CD14-positive monocyte (primary cell): ENCODE data around the gene KLK14. TPM values are rescaled to one million over a fixed set of nuclear protein-coding genes. Genes with fewer than 3 reads are reported as not detected.

ENCODE experiments used
- DNase-seq, 3 donors: peaks; one replicate each; pipeline ENCODE4 v3.0.0-alpha.2; 2011 to 2022
- H2AFZ ChIP-seq: 2 replicates; pipeline ENCODE4 v1.6.0; 2012; ENCODE audit warnings: mild to moderate bottlenecking, low read depth, low read length, inconsistent platforms; ENCODE audit not compliant: insufficient read depth, poor library complexity, severe bottlenecking
- H3K27ac ChIP-seq, 2 donors: 1 replicate in 1 of 2; 2 replicates in 1 of 2; pipeline ENCODE4 v1.5.1; 2012 to 2013; ENCODE audit warnings: low read length in 2 of 2, control low read depth in 1 of 2, inconsistent platforms in 1 of 2, low read depth in 1 of 2, mild to moderate bottlenecking in 1 of 2
- H3K27me3 ChIP-seq, 2 donors: one replicate each; pipeline versions ENCODE4 v1.6.0 to v1.6.1; 2011 to 2013; ENCODE audit warnings: low read length in 2 of 2; ENCODE audit not compliant: control insufficient read depth in 2 of 2, insufficient read depth in 2 of 2
- H3K36me3 ChIP-seq, 2 donors: replicated peaks in 1 of 2; 1 replicate in 1 of 2; 2 replicates in 1 of 2; pipeline versions ENCODE4 v1.5.1 to v1.6.1; 2012 to 2013; ENCODE audit warnings: low read length in 2 of 2, control low read depth in 1 of 2, inconsistent platforms in 1 of 2, mild to moderate bottlenecking in 1 of 2; ENCODE audit not compliant: insufficient read depth in 2 of 2, control insufficient read depth in 1 of 2
- H3K4me1 ChIP-seq, 2 donors: 1 replicate in 1 of 2; 2 replicates in 1 of 2; pipeline versions ENCODE4 v1.5.1 to v1.6.1; 2012 to 2013; ENCODE audit warnings: low read length in 2 of 2, control low read depth in 1 of 2, inconsistent platforms in 1 of 2, mild to moderate bottlenecking in 1 of 2, moderate library complexity in 1 of 2; ENCODE audit not compliant: insufficient read depth in 2 of 2, control insufficient read depth in 1 of 2
- H3K4me2 ChIP-seq: replicated peaks from 2 replicates; pipeline ENCODE3; 2012; ENCODE audit warnings: low read length, moderate library complexity, mild to moderate bottlenecking; ENCODE audit not compliant: poor library complexity, severe bottlenecking; ENCODE audit errors: extremely low read depth
- H3K4me3 ChIP-seq, 3 experiments: fragments of 200-600 bp in 1 of 3; sonication (generic) in 1 of 3; replicated peaks in 1 of 3; 1 replicate in 2 of 3; 2 replicates in 1 of 3; pipeline ENCODE4 v1.5.1; 2011 to 2013; ENCODE audit warnings: low read length in 3 of 3, mild to moderate bottlenecking in 3 of 3, control low read depth in 2 of 3, low read depth in 2 of 3, inconsistent platforms in 1 of 3, moderate library complexity in 1 of 3
- H3K79me2 ChIP-seq: 2 replicates; pipeline ENCODE4 v1.6.0; 2012; ENCODE audit warnings: mild to moderate bottlenecking, control low read depth, inconsistent platforms, low read length, moderate library complexity; ENCODE audit not compliant: insufficient read depth
- H3K9ac ChIP-seq: 2 replicates; pipeline ENCODE4 v1.6.0; 2017; ENCODE audit warnings: low read length, mild to moderate bottlenecking; ENCODE audit not compliant: insufficient read depth, poor library complexity, severe bottlenecking
- H3K9me3 ChIP-seq, 2 donors: replicated peaks in 1 of 2; 1 replicate in 1 of 2; 2 replicates in 1 of 2; pipeline versions ENCODE4 v1.5.1 to v1.6.1; 2012 to 2013; ENCODE audit warnings: low read length in 2 of 2, control low read depth in 1 of 2; ENCODE audit not compliant: control insufficient read depth in 1 of 2, insufficient read depth in 1 of 2
- H4K20me1 ChIP-seq: 2 replicates; pipeline ENCODE4 v1.6.0; 2012; ENCODE audit warnings: mild to moderate bottlenecking, low read length, control low read depth, moderate library complexity; ENCODE audit not compliant: insufficient read depth
- H3K27ac Mint-ChIP-seq, 7 donors: one replicate each; pipeline ENCODE4 v1.8.0; 2020; ENCODE audit warnings: mild to moderate bottlenecking in 7 of 7, mixed read lengths in 7 of 7, moderate library complexity in 6 of 7, inconsistent platforms in 2 of 7
- H3K27me3 Mint-ChIP-seq, 3 donors: one replicate each; pipeline ENCODE4 v1.8.0; 2021 to 2022; ENCODE audit warnings: low read depth in 3 of 3, mild to moderate bottlenecking in 3 of 3, mixed read lengths in 3 of 3, moderate library complexity in 3 of 3, inconsistent platforms in 1 of 3
- H3K36me3 Mint-ChIP-seq, 2 donors: one replicate each; pipeline ENCODE4 v1.8.0; 2020; ENCODE audit warnings: mixed read lengths in 2 of 2, inconsistent platforms in 1 of 2, mild to moderate bottlenecking in 1 of 2
- H3K4me1 Mint-ChIP-seq: one replicate; pipeline ENCODE4 v1.8.0; 2020; ENCODE audit warnings: mild to moderate bottlenecking, mixed read lengths
- H3K4me3 Mint-ChIP-seq, 2 donors: one replicate each; pipeline ENCODE4 v1.8.0; 2020; ENCODE audit warnings: mild to moderate bottlenecking in 2 of 2, mixed read lengths in 2 of 2, moderate library complexity in 1 of 2
- H3K9me3 Mint-ChIP-seq, 7 donors: one replicate each; pipeline ENCODE4 v1.8.0; 2020 to 2022; ENCODE audit warnings: mixed read lengths in 7 of 7, mild to moderate bottlenecking in 6 of 7, moderate library complexity in 6 of 7, inconsistent platforms in 2 of 7
- WGBS: methylation state at CpG from one replicate; pipeline ENCODE4 v1.1.5; 2013; ENCODE audit warnings: missing lambda C conversion rate; ENCODE audit not compliant: insufficient coverage; 5-methylcytosine and 5-hydroxymethylcytosine counted together
- intact Hi-C, 2 donors: fragments of 100-400 bp; cut with micrococcal nuclease; formaldehyde crosslinking; loops; one replicate each; pipeline versions ENCODE4 v1.15.0 to v1.15.1; 2023
- polyA plus RNA-seq, 3 donors: library from polyadenylated mRNA; depleted of rRNA in 1 of 3; unstranded in 2 of 3; stranded (reverse) in 1 of 3; fragments of 300-500 nt in 2 of 3; fragments of >200 nt in 1 of 3; fragmentation: Illumina TruSeq in 2 of 3; gene quantifications; 1 replicate in 2 of 3; 2 replicates in 1 of 3; pipeline ENCODE4 v1.2.3, GENCODE V29; 2012 to 2021
- TF ChIP-seq, protein P1 (sequence below): fragments of 200-600 bp; IDR thresholded peaks from one replicate; pipeline ENCODE4 v1.8.0; 2022; ENCODE audit warnings: antibody characterized with exemption, mild to moderate bottlenecking

KLK14 gene
- polyA plus RNA-seq, 3 donors: 0.29 TPM; not detected in 2

DNA sequence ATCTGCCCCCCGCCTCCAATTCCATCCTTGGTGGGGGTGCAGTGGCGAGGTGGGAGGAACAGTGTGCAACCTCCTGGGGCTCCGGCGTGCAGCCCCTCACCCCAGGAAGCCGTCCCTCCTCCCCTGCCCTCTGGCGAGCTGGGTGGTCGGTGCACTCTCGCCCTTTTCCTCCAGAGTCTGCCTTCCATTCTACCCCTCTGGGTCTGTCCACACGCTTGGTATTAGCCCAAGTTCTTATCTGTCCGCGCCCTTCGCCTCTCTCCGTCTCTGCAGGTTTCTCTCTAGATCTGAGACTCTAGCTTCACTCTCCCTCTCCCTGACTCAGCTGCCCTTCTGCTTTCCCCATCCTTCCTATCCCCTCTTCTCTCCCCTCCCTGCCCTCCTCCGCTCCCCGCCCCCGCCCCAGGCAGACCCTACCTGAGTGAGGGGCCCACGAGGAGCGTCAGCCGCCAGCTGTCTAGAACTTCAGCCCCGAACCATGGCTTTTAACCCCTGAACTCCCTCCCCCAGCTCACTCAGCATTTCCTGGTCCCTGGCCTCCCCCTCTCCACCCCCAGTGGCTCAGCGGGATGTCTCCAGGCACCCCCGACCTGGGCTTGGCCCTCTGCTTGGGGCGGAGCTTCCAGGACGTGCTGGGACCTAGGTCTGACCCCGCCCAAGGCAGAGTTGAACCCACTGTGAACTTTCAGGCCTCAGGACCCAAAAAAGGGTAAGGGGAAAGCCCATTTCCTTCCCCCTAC lies 17.3 kb downstream of the KLK14 start:
- no peaks in the 10 kb centered on the region for H3K9me3 ChIP-seq
- Mint-ChIP-seq H3K27ac (no peak overlapping the region), H3K27me3 (peaks cover 37 to 51% (median 43%) of the 10 kb centered on the region in 3 donors), H3K9me3 (peaks cover 2 to 14% (median 5%) of the 10 kb centered on the region in 7 donors), H3K4me3 (peak overlapping the region; percentile 9 to 82), H3K4me1 (peaks cover 2% of the 10 kb centered on the region), H3K36me3 (no peaks in the 10 kb centered on the region)
- no peaks in the 10 kb centered on the region for H4K20me1 ChIP-seq
- 17% methylated on average over 21 of the region's 25 CpGs for WGBS
- H3K27me3 ChIP-seq: peaks cover 27 to 47% of the 10 kb centered on the region in 2 donors
- H3K9ac ChIP-seq: no peak overlapping the region
- peak overlapping the region; percentile 12 for H3K4me2 ChIP-seq
- no peak overlapping the region for H3K27ac ChIP-seq
- intact Hi-C loops: no loop called here
- H2AFZ ChIP-seq: no peak overlapping the region
- no peaks in the 10 kb centered on the region for H3K79me2 ChIP-seq
- no peak for DNase-seq
- H3K4me1 ChIP-seq: no peaks in the 10 kb centered on the region
- TF ChIP-seq, protein P1, sequence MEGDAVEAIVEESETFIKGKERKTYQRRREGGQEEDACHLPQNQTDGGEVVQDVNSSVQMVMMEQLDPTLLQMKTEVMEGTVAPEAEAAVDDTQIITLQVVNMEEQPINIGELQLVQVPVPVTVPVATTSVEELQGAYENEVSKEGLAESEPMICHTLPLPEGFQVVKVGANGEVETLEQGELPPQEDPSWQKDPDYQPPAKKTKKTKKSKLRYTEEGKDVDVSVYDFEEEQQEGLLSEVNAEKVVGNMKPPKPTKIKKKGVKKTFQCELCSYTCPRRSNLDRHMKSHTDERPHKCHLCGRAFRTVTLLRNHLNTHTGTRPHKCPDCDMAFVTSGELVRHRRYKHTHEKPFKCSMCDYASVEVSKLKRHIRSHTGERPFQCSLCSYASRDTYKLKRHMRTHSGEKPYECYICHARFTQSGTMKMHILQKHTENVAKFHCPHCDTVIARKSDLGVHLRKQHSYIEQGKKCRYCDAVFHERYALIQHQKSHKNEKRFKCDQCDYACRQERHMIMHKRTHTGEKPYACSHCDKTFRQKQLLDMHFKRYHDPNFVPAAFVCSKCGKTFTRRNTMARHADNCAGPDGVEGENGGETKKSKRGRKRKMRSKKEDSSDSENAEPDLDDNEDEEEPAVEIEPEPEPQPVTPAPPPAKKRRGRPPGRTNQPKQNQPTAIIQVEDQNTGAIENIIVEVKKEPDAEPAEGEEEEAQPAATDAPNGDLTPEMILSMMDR: no peak
- H3K4me3 ChIP-seq: peak overlapping the region in 1 of 3 experiments; percentile 18
- no peaks in the 10 kb centered on the region for H3K36me3 ChIP-seq

DNA sequence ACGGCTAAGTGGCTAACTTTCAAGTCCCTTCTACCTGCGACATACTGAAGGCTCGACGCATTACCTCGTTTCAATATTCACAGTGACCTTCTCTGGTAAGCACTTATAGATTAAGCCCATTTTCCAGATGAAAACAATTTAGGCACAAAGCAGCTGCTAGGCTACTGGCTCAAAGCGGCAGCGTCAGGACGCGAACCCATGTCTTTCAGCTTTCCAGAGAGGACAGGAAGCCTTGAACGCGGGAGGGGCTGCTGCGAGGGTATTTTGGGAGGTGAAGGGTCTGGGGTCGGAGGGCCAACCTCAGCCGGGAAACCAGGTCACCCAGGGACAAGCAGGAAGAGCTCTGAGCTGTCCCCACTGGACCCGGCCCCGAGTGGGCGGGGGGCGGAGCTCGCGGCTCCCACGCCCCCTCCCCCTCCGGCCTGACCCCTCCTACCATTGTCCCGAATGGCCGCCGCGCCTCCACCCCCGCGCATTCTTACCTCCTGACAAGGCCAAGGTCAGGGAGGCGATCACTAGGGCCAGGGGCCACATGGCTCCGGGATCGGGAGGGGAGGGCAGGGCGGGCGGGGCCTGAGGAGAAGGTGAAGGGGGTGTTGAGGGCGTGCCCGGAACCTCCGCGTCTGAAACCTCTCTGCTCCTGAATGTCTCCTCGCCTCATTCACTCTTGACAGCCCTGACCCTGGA lies 18.0 kb downstream of the KLK14 start, which contains the start of gene KLK13:
TSS of gene KLK13 (minus strand) at position 559 of the 687 bp plus-strand sequence. CDS start at position 534, 25 bp downstream.
- Histone ChIP-seq H3K27me3 (peaks cover 23 to 47% of the 10 kb centered on the region in 2 donors), H4K20me1 (no peaks in the 10 kb centered on the region), H2AFZ (no peak within 1 kb of the TSS), H3K9me3 (no peaks in the 10 kb centered on the region), H3K4me2 (peak within 1 kb of the TSS; percentile 12), H3K79me2 (no peaks in the 10 kb centered on the region), H3K27ac (no peak within 1 kb of the TSS), H3K4me3 (peak within 1 kb of the TSS in 1 of 3 experiments; percentile 18), H3K9ac (no peak within 1 kb of the TSS), H3K4me1 (no peaks in the 10 kb centered on the region), H3K36me3 (no peaks in the 10 kb centered on the region)
- peaks cover 43 to 57% (median 45%) of the 10 kb centered on the region in 3 donors for H3K27me3 Mint-ChIP-seq
- no peak for DNase-seq
- intact Hi-C loops: no loop called here
- TF ChIP-seq, protein P1: no peak
- peaks cover 2 to 14% (median 5%) of the 10 kb centered on the region in 7 donors for H3K9me3 Mint-ChIP-seq
- peak within 1 kb of the TSS; percentile 9 to 82 for H3K4me3 Mint-ChIP-seq
- WGBS: 26% methylated on average over 13 of the region's 38 CpGs
- no peak within 1 kb of the TSS for H3K27ac Mint-ChIP-seq
- no peaks in the 10 kb centered on the region for H3K36me3 Mint-ChIP-seq
- peaks cover 2% of the 10 kb centered on the region for H3K4me1 Mint-ChIP-seq
